Hepatocyte (in vitro differentiated cells): ENCODE results near the gene TMSB4X.
"Not testable (repeated sequence)": the region's sequence is repeated elsewhere in the genome, so short reads cannot be mapped to it uniquely, and the experiment has no call there.

Experiments
- CTCF ChIP-seq: fragments of 200-600 bp; sonication (generic); IDR thresholded peaks from 2 replicates; pipeline ENCODE4 v1.5.1; 2016; ENCODE audit warnings: antibody characterized with exemption, mild to moderate bottlenecking; ENCODE audit not compliant: poor library complexity
- EZH2 ChIP-seq: fragments of 200-600 bp; sonication (generic); IDR thresholded peaks from 2 replicates; pipeline ENCODE4 v1.6.1; 2016; ENCODE audit warnings: antibody characterized with exemption, mild to moderate bottlenecking, borderline replicate concordance

- TF ChIP-seq CTCF, EZH2: not testable (repeated sequence)
Observed at GRCh38 chrX:12976819-12977732, 2.2 kb downstream of the TMSB4X start.
